CD4-positive, alpha-beta T cell treated with Interleukin-15 for 1 hour (primary cell): ENCODE results near the gene IL1R2.

ENCODE experiments used
- DNase-seq: peaks from one replicate; pipeline ENCODE4 v3.0.0-alpha.2; 2020

IL1R2 gene

DNA sequence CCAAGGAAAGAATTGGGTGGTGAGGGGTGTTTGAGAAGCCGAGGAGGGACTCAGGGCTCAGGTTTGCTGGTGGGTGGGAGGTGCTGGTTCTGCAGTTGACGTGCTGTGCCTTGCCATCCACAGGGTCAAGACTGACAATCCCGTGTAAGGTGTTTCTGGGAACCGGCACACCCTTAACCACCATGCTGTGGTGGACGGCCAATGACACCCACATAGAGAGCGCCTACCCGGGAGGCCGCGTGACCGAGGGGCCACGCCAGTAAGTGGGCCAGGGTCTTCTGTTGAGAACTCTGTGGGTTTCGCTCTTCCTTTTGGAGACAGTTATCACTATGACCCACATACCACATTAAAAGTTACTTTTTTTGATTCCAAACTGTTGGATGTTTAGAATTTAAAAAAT, 32.6 kb downstream of the IL1R2 start:
- DNase-seq: no peak

- DNase-seq: no peak
These were observed 33.3 kb downstream of the IL1R2 start for GRCh38 chr2:102025016-102025501.

DNA sequence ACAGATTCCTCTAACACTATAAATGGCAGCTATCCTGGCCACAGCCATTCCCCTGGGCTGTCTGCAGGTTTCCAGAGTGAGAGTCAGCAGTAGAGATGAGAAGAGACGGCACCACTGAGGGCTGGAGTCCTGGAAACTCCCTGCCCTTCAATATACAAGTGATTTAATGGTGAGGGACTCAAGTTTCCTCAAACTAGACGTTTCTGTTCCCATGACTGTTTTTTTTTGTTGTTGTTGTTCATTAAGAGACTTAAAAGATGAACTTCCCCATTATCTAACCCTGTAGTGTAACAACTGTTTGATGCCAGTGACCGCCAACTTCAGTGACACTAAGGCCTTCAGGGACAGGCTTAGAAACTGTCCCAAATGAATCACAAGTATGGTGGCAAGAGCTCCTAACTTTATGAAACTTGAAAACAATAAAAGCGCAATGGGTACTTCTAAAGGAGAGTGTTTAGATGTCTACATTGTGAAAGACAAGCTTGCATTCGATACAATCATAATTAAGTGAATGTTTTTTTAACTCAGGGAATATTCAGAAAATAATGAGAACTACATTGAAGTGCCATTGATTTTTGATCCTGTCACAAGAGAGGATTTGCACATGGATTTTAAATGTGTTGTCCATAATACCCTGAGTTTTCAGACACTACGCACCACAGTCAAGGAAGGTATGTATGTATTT, 34.0 kb downstream of the IL1R2 start:
- peak; percentile 47 for DNase-seq

GRCh38 chr2:102027036-102027980, 35.5 kb downstream of the IL1R2 start:
- no peak for DNase-seq

GRCh38 chr2:102028470-102028869, 36.7 kb downstream of the IL1R2 start:
- no peak for DNase-seq

GRCh38 chr2:102029405-102029804, 37.6 kb downstream of the IL1R2 start:
- no peak for DNase-seq

GRCh38 chr2:102029952-102030351, 38.2 kb downstream of the IL1R2 start:
- no peak for DNase-seq

GRCh38 chr2:102030502-102030854, 38.7 kb downstream of the IL1R2 start:
- no peak for DNase-seq

GRCh38 chr2:102030855-102031527, 39.2 kb downstream of the IL1R2 start:
- no peak for DNase-seq

GRCh38 chr2:102032368-102033030, 40.7 kb downstream of the IL1R2 start:
- no peak for DNase-seq

DNA sequence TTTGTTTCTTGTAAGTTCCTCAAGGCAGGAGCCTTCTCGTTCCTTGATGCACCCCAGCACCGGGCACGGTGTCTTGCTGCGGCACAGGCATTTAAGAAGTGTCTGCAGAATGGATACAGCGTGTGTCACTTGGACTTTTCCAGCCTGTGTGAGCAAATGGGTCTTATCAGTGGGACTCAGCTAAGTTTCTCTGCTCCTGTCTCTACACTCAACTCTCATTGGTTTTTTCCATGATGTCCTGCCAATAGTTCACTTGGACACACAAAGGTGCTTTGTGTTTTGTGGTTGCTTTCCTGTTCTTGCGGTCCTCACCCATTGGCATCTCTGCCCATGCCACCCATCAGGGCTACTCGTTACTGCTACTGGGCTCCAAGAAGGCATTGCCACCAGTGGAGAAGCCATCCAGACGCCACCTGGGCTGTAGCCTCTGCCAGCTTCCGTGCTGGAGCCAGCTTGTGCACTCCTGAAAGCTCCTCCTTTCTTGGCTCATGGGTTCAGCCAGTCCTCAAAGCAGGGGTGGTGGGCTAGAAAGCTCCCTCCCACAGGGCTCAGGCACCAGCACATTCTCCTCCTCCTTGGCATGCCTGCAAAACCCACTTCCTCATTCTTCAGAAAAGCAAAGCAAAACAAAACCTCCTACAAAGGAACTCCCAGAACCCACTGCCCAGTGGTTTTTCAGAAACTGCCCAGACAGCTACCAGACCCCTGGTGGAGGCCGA, 41.4 kb downstream of the IL1R2 start:
- DNase-seq: peak; percentile 51

- DNase-seq: no peak
These were observed 42.3 kb downstream of the IL1R2 start for GRCh38 chr2:102033750-102034682.

DNA sequence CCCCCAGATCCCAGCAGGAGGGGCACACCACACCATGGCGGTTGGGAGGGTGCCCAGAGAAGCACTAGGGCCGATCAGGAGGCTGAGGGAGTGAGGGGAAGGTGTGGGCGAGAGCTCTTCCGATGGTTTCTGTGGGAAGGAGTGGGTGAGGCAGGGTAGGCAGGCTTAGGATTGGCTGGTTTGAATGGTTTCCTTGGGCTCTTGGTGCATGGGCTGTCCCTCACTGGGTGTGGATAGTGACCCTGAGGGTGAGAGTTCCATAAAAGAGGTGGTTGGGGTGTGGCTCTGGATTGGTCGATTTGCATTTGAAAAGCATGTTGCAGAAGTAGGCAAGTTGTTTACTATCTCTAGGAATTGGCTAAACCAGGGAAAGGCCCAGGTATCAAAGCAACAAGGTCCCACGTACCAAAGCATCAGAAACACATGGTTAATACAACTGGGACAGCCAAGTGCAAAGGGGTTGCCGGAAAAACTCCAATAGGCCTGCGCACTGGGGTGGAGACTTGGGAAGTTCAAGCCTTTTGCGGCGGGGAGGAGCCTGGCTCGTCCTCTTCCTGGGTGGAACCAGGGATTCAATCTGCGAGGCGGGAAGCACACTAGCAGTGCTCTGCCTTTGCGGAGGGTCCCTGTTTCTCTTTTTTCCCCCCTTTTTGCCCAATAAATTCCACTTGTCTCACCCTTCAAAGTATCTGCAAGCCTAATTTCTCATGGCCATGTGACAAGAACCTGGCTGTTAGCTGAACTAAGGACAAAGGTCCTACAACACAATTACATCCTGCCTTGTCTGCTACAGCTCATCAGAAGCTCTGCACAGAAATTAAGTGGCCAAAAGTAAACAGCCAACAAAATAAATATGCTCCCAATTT, 43.2 kb downstream of the IL1R2 start:
- no peak for DNase-seq

DNA sequence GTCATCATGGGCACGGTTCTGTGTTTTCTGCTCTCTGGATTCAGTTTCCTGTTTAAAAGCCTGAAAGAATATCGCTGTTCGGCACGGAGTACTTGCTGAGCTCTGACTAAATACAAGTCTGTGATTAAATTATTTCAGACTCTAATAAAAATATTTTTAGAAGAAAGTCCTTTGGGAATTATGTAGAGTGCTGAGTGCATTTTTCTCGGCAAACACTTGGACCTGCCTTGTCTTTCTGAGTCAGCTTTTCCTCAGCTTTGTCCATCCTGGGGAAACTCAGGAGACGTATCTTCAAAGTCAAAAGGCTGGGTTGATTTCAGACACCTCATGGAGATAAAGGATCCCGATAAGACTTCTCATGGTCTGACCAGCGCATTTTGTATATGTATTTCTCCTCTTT, 45.9 kb downstream of the IL1R2 start:
- DNase-seq: no peak

- DNase-seq: no peak
These were observed 48.5 kb downstream of the IL1R2 start for GRCh38 chr2:102040229-102040628.

- DNase-seq: peak; percentile 48
These were observed 49.6 kb downstream of the IL1R2 start for GRCh38 chr2:102041351-102041750.

- no peak for DNase-seq
These were observed 50.7 kb downstream of the IL1R2 start for GRCh38 chr2:102042196-102043081.

DNA sequence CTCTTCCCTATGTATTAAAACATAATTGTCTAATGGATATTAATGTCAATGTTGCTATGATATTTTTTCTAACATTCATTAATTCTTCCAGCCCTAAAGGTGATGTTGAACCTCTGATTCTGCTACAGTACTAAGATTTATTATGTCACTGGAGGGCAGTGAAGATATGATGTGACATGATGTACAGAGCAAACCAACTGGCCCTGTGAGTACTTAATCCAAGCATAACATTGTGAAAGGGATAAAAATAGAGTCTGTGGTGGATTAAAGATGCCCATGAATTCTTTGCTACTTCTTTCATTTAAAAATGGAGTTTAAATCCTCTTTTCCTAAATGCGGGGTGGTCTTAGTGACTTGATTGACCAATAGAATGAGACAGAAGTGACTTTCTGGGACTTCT, 51.8 kb downstream of the IL1R2 start:
- no peak for DNase-seq
